WTC11 (cell line): ENCODE data around the gene PSG7.
"Not testable (repeated sequence)": the region's sequence is repeated elsewhere in the genome, so short reads cannot be mapped to it uniquely, and the experiment has no call there.

ENCODE experiments used
- CREB1 ChIP-seq: sonication (generic); formaldehyde crosslinking; IDR thresholded peaks from 2 replicates; pipeline ENCODE4 v1.8.0; 2023; ENCODE audit warnings: mild to moderate bottlenecking, missing genetic modification reagents
- ELF4 ChIP-seq: sonication (generic); formaldehyde crosslinking; IDR thresholded peaks from 2 replicates; pipeline ENCODE4 v1.8.1; 2022; ENCODE audit warnings: low read depth, mild to moderate bottlenecking, moderate library complexity, missing genetic modification reagents
- GTF2I ChIP-seq: fragments of 250-450 bp; sonication (Bioruptor Pico); conservative IDR thresholded peaks from 2 replicates; pipeline ENCODE4 v1.4.0; 2021; ENCODE audit warnings: mild to moderate bottlenecking
- HMGXB4 ChIP-seq: sonication (generic); formaldehyde crosslinking; IDR thresholded peaks from 2 replicates; pipeline ENCODE4 v1.8.1; 2023; ENCODE audit warnings: mild to moderate bottlenecking, moderate library complexity, missing genetic modification reagents
- JUN ChIP-seq: sonication (generic); formaldehyde crosslinking; IDR thresholded peaks from 2 replicates; pipeline ENCODE4 v1.8.0; 2023; ENCODE audit warnings: mild to moderate bottlenecking, missing genetic modification reagents
- NR1H2 ChIP-seq: sonication (generic); formaldehyde crosslinking; IDR thresholded peaks from 2 replicates; pipeline ENCODE4 v1.9.0; 2021; ENCODE audit warnings: mild to moderate bottlenecking, moderate library complexity, missing genetic modification reagents
- NR3C1 ChIP-seq: sonication (generic); formaldehyde crosslinking; conservative IDR thresholded peaks from 2 replicates; pipeline ENCODE4 v1.8.1; 2023; ENCODE audit warnings: low read depth, mild to moderate bottlenecking, missing genetic modification reagents
- PRDM15 ChIP-seq: sonication (generic); formaldehyde crosslinking; IDR thresholded peaks from 2 replicates; pipeline ENCODE4 v1.8.0; 2022; ENCODE audit warnings: missing genetic modification reagents
- TEAD4 ChIP-seq: sonication (generic); formaldehyde crosslinking; IDR thresholded peaks from 2 replicates; pipeline ENCODE4 v1.8.0; 2022; ENCODE audit warnings: mild to moderate bottlenecking, missing genetic modification reagents
- TF ChIP-seq, protein P1 (sequence below): sonication (generic); formaldehyde crosslinking; IDR thresholded peaks from 2 replicates; pipeline ENCODE4 v1.8.1; 2023; ENCODE audit warnings: mild to moderate bottlenecking, missing genetic modification reagents, moderate library complexity
- TF ChIP-seq, protein P2 (sequence below): fragments of 200-600 bp; IDR thresholded peaks from 2 replicates; pipeline ENCODE4 v1.8.0; 2022; ENCODE audit warnings: antibody characterized with exemption
- TF ChIP-seq, protein P3 (sequence below): fragments of 250-450 bp; sonication (Bioruptor Pico); IDR thresholded peaks from 2 replicates; pipeline ENCODE4 v1.9.0; 2021; ENCODE audit warnings: moderate library complexity, mild to moderate bottlenecking, inconsistent platforms, borderline replicate concordance

DNA sequence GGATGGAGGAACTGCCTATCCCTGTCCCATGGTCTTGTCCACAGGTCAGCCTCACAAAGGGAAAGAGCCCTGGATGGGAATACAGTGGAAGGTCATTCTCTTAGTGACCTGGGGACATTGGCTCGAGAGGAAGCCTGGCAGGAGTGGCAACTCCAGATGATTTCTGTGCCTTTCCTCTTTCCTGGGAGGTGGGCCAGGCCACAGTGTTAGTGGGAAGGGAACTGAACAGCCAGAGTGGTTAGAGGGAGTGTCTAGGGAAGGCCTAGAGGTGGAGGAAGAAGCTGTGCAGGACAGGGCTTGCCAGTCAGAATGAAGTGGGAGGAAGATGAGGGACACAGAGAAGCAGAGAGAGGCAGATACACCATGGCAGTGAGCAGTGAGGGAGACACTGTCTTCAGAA lies 61.1 kb downstream of the PSG7 start:
- TF ChIP-seq, protein P1, sequence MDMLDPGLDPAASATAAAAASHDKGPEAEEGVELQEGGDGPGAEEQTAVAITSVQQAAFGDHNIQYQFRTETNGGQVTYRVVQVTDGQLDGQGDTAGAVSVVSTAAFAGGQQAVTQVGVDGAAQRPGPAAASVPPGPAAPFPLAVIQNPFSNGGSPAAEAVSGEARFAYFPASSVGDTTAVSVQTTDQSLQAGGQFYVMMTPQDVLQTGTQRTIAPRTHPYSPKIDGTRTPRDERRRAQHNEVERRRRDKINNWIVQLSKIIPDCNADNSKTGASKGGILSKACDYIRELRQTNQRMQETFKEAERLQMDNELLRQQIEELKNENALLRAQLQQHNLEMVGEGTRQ (CRISPR knock-in tag), result not testable (repeated sequence)
- TF ChIP-seq, protein P2, sequence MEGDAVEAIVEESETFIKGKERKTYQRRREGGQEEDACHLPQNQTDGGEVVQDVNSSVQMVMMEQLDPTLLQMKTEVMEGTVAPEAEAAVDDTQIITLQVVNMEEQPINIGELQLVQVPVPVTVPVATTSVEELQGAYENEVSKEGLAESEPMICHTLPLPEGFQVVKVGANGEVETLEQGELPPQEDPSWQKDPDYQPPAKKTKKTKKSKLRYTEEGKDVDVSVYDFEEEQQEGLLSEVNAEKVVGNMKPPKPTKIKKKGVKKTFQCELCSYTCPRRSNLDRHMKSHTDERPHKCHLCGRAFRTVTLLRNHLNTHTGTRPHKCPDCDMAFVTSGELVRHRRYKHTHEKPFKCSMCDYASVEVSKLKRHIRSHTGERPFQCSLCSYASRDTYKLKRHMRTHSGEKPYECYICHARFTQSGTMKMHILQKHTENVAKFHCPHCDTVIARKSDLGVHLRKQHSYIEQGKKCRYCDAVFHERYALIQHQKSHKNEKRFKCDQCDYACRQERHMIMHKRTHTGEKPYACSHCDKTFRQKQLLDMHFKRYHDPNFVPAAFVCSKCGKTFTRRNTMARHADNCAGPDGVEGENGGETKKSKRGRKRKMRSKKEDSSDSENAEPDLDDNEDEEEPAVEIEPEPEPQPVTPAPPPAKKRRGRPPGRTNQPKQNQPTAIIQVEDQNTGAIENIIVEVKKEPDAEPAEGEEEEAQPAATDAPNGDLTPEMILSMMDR, result not testable (repeated sequence)
- not testable (repeated sequence) for TF ChIP-seq NR3C1 (CRISPR knock-in tag); TEAD4 (CRISPR knock-in tag); HMGXB4; PRDM15 (CRISPR knock-in tag); NR1H2 (CRISPR knock-in tag); CREB1 (CRISPR knock-in tag); GTF2I (CRISPR knock-in tag); ELF4; JUN (CRISPR knock-in tag)
- TF ChIP-seq, protein P3, sequence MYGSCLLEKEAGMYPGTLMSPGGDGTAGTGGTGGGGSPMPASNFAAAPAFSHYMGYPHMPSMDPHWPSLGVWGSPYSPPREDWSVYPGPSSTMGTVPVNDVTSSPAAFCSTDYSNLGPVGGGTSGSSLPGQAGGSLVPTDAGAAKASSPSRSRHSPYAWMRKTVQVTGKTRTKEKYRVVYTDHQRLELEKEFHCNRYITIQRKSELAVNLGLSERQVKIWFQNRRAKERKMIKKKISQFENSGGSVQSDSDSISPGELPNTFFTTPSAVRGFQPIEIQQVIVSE, result not testable (repeated sequence)
